Left cardiac atrium (tissue), 4 donors: Measurements from ENCODE around the gene CTSS. TPM values are rescaled to one million over a fixed set of nuclear protein-coding genes. Genes with fewer than 3 reads are reported as not detected.
"Not testable (repeated sequence)": the region's sequence is repeated elsewhere in the genome, so short reads cannot be mapped to it uniquely, and the experiment has no call there.

Experiments used
- ATAC-seq, 2 donors: fragments of 200-7000 bp; cut with Tn5 transposase; one replicate each; pipeline ENCODE4 v1.9.1; 2020; ENCODE audit warnings: mild to moderate bottlenecking in 2 of 2, moderate library complexity in 2 of 2
- DNase-seq: peaks from one replicate; pipeline ENCODE4 v3.0.0-alpha.2; 2020
- intact Hi-C, 2 donors: fragments of 100-400 bp; cut with DNase I; formaldehyde crosslinking; loops; one replicate each; pipeline versions ENCODE4 v1.14.1 to v1.15.1; 2022 to 2023
- total RNA-seq, 2 donors: library from RNA; stranded (reverse); fragmentation: NEBNext Ultra II Directional; extraction: Animal tissue kit (Norgen Biotek cat#: 25700); gene quantifications; one replicate each; pipeline ENCODE4 v1.2.1, GENCODE V29; 2021
- donor health status: DM: no; HTN: yes; CAD: no.
- donor health status: DM: no; HTN: yes; CAD: no; lungs with severe emphysema.
- donor health status: DM: yes; HTN: yes; CAD: no.
- donor health status: Dilated cardiomyopathy.

Gene CTSS
- total RNA-seq, 2 donors from 2014 or later = 42.2 to 77.4 TPM

DNA sequence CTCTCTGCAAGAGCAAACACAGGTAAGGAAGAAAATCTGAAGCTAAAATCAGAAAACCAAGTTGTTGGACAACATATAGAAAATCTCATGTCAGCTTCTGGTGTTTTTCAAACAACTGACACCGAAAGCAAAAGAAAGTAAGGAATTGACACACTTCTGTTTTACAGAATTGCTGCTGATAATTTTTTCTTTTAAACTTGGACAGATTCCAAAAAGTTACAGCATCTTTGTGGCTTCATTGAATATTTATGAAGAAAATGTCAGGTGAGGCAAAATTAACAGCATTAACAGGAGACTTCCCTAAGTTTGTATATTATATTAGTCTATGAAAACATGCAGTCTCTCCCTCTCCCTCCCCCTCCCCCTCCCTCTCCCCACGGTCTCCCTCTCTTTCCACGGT, 14.9 kb upstream of the CTSS start:
- intact Hi-C loops = no loop called here
- ATAC-seq (no peak), DNase-seq (no peak)

DNA sequence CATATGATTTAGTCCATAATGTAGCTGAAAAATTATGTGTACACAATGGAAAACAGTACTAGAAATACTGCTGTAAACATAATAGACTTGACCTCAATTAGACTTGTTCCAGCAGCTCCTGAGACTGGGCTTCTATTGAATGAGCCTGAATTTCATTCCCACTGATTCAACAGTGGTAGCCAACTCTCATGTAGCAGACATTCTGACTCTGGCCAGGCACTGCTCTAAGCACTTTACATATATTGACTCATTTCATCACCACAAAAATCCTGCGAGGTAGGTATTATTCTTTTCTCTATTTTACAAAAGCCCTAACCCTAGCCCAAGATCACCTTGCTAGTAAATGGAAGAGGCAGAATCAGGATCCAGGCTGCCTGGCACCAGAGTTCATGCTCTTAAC, 12.8 kb upstream of the CTSS start:
- ATAC-seq (no peak), DNase-seq (no peak)
- intact Hi-C loops = no loop called here

DNA sequence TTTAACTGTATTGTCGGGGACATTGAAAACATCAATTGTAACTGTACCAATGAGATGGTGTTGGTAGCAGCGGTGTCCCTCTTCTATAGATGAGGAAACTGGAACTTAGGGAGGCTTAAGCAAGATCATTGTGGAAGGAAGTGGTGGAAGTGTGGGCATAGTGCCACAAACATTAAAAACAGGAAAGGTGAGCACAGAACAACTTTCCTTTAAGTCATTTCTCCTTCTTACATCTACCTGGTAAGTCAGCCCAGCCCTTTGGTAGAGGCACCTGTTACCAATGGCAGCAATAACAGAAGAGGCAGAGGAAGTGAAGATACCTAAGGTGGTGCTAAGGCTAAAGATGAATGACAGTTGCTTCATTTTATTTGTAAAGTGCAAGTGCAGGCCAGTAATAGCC, 12.0 kb upstream of the CTSS start:
- intact Hi-C loops = no loop called here
- ATAC-seq = no peak
- no peak for DNase-seq

DNA sequence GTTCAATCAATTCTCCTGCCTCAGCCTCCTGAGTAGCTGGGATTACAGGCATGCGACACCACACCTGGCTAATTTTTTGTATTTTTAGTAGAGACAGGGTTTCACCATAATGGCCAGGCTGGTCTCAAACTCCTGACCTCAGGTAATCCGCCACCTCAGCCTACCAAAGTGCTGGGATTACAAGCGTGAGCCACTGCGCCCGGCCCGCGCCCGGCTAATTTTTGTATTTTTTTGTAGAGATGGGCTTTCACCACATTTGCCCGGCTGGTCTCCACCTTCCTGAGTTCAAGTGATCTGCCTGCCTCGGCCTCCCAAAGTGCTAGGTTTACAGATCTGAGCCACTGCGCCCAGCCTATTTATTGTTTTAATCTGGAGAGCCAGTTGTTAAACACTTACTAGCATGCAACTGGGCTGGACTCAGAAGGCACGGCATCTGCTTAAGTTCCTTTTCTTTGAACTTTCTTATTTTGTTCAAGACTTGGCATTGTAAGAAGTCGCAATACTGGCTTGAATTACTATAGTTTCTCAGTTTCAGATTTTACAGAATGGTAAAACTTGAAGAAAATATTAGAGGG, 10.4 kb upstream of the CTSS start:
- intact Hi-C loops = not testable (repeated sequence)

DNA sequence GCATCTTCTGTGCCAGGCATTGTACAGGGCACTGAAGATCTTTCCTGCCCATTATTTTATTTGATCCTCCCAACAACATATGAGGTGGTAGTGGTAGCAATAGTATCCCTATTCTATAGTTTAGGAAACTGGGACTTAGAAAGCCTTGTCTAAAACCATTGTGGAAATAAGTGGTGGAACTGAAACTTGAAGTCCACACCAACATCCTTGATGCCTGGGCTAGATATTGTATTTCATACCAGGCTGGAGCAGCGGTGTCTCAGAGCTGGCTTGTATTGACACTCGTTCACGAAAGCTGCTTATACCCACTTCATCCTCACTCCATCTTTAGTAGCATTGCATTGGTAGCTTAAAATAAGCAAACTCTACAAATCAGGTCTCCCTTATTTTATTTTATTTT, 9.7 kb upstream of the CTSS start:
- ATAC-seq (no peak), DNase-seq (no peak)
- intact Hi-C loops = no loop called here

More for the DNA sequence above, 10.4 kb upstream of the CTSS start:
- ATAC-seq, DNase-seq: not testable (repeated sequence)

DNA sequence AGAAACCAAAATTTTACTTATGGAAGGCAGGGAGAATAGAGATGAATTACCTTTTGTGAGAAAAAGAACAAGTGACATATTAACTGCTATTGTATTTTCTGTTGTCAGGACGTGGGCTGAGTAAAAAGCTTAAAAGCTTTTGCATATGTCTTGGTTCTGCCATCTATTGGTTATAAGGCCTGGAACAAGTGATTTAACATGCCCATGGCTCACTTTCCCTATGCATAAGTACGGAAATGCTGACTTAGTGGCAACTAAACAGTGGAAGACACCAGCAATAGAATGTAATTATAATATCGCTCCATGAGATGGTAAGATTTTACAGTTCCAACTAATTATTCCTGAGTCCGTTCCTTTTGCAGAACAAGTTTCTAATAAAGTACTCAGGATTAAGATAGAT, 6.7 kb upstream of the CTSS start:
- intact Hi-C loops = no loop called here
- ATAC-seq (no peak), DNase-seq (no peak)

DNA sequence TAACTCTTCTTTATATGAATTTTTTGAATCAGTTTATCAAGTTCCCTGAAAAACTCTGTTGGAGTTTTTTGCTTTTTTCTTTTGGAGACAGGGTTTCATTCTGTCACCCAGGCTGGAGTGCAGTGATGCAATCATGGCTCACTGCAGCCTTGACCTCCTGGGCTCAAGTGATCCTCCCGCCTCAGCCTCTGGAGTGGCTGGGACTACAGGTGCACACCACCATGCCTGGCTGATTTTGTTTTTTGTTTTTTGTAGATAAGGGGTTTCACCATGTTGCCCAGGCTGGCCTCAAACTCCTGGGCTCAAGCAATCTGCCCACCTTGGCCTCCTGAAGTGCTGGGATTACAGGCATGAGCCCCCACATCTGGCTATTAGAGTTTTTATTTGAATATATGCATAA, 2.1 kb upstream of the CTSS start:
- DNase-seq, intact Hi-C loops, ATAC-seq: not testable (repeated sequence)

DNA sequence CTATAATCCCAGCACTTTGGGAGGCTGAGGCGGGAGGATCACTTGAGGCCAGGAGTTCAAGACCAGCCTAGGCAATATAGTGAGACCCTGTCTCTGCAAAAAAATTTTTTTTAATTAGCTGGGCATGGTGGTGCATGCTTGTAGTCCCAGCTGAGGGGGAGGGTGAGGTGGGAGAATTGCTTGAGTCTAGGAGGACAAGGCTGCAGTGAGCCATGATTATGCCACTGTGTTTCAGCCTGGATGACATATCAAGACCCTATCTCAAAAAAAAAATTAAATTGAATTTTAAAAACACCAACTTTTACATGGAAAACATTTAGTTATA, 361 bp upstream of the CTSS start:
- ATAC-seq, DNase-seq, intact Hi-C loops: not testable (repeated sequence)

DNA sequence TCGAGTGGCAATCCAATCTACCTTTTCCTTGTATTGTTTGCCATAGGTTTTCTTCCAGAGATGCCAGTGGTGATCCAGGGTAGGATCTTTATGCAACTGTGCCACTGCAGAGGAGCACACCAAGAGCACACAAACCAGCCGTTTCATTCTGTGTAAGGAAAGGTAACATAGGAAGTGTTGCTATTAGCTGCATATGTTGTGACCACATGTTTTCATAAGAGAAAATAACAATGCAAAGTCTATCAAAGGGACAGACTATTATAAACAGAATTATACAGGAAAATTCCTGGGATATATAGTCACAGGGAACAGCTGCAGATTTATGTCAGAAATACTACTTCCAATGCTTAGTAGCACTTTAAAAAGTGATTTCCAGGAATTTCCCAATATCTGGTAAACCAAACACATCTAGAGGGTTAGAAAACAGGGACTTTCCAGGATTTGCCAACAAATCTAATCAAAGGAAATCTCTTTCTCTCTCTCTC, 919 bp downstream of the CTSS start:
- intact Hi-C loops = no loop called here
- DNase-seq (no peak), ATAC-seq (peak in 1 of 2 donors; percentile 23)

DNA sequence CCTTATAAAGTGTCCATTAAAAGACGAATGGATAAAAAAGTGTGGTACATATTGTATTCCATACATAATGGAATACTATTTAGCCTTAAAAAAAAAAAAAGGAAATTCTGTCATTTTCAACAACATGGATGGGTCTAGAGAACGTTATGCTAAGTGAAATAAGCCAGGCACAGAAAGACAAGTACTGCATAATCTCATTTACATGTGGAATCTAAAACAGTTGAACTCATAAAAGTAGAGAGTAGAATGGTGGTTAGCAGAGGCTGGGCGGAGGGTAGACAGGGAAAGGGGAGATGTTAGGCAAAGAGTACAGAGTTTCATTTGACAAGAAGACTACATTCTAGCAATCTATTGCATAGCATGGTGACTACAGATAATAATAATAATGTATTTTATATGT, 2.6 kb downstream of the CTSS start:
- no peak for DNase-seq
- no peak for ATAC-seq
- intact Hi-C loops = no loop called here

DNA sequence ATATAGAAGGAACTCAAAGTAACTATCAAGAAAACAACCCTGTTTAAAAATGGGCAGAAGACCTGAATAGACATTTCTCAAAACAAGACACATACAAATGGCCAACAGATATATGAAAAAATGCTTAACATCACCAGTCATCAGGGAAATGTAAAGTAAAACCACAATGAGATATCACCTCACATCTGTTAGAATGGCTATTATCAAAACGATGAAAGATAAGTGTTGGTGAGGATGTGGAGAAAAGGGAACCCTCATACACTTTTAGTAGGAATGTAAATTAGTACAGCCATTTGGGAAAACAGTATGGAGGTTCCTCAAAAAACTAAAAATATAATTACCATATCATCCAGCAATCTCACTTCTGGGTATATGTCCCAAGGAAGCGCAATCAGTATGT, 3.0 kb downstream of the CTSS start:
- ATAC-seq (no peak), DNase-seq (no peak)
- intact Hi-C loops = no loop called here

DNA sequence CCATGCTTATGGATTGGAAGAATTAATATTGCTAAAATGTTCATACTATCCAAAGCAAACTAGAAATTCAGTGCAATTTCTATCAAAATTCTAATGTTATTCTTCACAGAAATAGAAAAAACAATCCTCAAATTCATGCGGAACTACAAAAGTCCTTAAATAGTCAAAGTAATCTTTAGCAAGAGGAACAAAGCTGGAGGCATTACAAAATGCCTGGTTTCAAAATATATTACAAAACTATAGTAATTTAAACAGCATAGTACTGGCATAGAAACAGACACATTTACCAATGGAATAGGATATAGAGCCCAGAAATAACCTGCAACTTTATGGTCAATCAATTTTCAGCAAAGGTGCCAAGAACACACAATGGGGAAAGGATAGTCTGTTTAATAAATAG, 3.8 kb downstream of the CTSS start:
- no peak for ATAC-seq
- intact Hi-C loops = no loop called here
- DNase-seq = no peak

DNA sequence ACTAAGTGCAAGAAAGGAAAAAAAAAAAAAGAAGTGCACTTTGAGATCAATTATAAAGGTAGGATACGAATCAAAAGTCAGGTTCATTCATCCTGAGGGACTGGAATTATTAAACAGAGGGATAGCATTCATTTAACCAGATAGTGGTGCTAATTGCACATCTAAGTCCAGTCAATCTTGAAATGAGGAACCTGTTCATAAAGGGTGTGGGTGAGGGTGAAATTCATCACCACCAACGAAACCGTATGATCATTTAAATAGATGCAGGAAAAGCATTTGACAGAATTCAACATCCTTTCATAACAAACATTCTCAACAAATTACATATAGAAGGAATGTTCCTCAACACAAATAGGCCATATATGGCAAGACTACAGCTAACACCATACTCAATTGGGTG, 5.6 kb downstream of the CTSS start:
- intact Hi-C loops = no loop called here
- ATAC-seq (no peak), DNase-seq (no peak)

DNA sequence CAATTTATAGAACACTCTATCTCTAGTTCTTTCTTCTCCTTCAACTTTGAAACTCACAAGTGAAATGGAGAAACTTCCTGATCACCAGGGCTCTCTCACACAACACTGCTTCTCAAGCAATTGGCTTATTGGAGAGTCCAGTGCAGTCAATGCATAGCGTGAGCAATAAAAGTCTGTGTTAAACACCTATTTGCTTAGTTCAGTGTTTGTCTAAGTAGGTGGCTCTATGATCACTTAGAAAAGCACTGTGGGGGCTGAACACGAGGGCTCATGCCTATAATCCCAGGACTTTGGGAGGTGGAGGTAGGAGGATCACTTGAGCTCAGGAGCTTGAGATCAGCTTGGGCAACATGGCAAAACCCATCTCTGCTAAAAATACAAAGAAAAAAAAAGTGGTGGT, 12.2 kb downstream of the CTSS start:
- no peak for ATAC-seq
- intact Hi-C loops = no loop called here
- DNase-seq = no peak

DNA sequence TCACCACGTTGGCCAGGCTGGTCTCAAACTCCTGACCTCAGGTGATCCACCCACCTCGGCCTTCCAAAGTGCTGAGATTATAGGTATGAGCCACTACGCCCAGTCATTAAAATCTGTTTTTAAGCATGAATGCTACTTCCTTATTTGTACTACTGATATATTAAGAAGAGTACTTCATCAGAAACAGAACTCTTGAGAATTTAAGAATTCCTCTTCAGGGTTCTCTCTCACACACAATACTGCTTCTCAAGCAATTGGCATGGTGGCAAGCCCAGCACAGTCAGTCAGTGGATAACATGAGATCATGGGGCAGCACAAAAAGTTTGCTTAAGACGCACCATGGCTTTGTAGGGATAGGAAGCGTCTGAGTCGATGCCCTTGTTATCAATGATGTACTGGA, 14.1 kb downstream of the CTSS start:
- intact Hi-C loops = no loop called here
- DNase-seq (no peak), ATAC-seq (no peak)

DNA sequence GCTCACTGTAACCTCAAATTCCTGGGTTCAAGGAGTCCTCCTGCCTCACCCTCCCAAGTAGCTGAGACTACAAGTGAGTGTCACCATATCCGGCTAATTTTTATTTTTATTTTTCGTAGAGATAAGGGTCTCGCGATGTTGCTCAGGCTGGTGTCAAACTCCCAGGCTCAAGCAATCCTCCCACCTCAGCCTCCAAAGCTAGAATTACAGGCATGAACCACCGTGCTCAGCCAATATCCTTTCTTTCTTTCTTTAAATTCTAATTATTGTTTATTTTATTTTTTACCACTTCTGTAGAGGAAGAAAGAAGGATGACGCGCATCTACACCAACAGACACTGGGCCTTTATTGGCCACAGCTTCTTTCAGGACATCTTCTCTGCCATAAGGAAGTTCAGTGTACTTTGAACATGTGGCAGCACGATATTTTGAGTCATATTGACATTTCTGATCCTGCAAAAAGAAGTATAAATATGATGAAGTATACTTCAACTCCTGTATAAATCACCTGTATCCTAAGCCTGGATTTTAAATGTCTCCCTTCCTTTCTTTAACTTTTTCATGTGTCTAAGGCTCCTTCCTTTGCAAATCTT, 15.8 kb downstream of the CTSS start:
- ATAC-seq = no peak
- intact Hi-C loops = no loop called here
- no peak for DNase-seq

DNA sequence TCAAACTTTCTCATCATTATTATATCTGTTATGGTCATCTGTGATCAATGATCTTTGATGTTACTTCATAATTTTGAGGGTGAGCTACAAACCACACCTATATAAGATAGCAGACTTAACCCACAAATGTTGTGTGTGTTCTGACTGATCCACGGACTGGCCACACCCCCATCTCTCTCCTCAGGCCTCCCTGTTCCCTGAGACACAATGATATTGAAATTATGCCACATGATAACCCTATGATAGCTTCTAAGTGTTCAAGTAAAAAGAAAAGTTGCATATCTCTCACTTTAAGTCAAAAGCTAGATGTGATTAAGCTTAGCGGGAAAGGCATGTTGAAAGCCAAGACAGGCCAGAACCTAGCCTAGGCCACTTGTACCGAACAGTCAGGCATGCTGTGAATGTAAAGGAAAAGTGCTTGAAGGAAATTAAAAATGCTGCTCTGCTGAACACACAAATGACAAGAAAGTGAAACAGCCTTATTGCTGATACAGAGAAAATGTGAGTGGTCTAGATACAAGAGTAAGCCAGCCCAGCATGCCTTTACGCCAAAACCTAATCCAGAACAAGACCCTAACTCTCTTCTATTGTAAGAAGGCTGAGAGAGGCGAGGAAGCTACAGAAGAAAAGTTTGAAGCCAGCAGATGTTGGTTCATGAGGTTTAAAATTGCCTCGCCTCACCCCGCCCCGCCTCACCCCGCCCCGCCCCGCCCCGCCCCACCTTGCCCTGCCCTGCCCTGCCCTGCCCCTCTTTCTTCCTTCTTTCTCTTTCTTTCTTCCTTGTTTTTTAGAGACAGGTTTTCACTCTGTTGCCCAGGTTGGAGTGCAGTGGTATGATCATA, 16.5 kb downstream of the CTSS start:
- intact Hi-C loops = no loop called here
- ATAC-seq (no peak), DNase-seq (no peak)

DNA sequence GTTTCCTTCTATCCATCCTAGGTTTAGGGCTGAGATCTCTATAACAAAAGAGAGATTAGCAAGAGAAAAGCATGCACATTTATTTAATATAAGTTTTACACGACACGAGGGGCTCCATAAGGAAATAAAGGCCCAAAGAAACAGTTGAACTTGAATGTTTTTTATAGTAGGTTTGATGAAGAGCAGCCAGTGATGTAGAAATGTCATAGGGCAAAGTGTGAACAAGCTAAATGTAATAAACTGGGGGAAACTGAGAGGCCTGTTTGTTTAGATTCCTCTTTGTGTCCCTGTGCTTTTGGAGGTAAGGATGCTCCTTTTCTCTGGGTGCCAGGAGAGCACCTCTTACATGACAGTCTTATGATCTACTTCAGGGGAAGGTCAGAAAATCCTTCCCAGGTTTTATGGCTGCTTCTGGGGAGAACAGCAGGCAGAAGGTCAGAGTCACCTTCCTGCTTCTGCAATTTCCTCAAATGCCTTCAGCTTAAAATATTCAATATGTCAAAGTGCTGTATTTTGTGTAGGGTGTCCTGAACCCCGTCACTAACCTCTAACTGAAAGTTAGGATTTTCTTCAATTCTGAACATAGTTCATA, 35.4 kb downstream of the CTSS start:
- no peak for ATAC-seq
- intact Hi-C loops = no loop called here
- no peak for DNase-seq

DNA sequence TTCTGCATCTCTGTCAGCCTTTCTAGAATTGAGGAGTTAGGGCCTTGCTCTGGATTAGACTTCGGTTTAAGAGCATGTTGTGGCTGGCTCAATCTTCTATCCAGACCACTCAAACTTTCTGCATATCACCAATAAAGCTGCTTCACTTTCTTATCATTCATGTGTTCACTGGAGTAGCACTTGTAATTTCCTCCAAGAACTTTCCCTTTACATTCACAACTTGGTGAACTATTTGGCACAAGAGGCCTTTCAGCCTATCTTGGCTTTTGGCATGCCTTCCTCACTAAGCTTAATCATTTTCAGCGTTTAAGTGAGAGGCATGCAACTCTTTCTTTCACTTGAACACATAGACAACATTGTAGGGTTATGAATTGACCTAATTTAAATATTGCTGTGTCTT, 41.2 kb downstream of the CTSS start:
- intact Hi-C loops = no loop called here
- DNase-seq (no peak), ATAC-seq (no peak)

DNA sequence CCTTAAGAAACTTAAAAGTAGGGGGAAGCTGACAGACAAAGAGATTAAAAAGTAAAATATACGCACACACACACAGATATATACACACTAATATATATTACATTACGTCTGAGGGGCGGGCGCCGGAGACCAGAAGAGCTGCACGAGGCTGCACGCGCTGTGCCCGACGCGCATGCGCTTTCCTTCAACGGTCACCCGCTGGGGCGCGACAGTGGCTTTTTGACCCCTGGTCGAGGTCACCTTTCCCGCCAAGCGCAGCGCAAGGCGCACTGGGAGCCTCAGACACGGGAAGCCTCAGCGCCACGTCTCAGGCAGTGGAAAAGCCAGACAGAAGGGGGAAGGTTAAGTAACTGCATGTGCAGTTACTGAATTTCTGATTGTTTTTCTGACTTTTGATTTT, 44.9 kb downstream of the CTSS start, which contains the start of gene HORMAD1:
HORMAD1 (minus strand) TSS at position 193 of the 400 bp plus-strand sequence. CDS start 1,390 bp downstream, outside the sequence.
- intact Hi-C loops = no loop called here
- DNase-seq = no peak
- no peak for ATAC-seq
